H1 (cell line): ENCODE data around the gene ARHGEF16. TPM values are rescaled to one million over a fixed set of nuclear protein-coding genes. Genes with fewer than 3 reads are reported as not detected.

Experiments
- CTCF ChIA-PET: fragments of 300-600 bp; sonication (Branson Sonifier 250); formaldehyde crosslinking; loops from one replicate; lab custom pipeline; 2021; ENCODE audit not compliant: partially characterized antibody; lab: Charles Lee
- POLR2A ChIA-PET: fragments of 300-600 bp; sonication (Branson Sonifier 250); formaldehyde crosslinking; loops from one replicate; lab custom pipeline; 2021; ENCODE audit warnings: inconsistent platforms; ENCODE audit not compliant: partially characterized antibody; lab: Charles Lee
- DNase-seq, 2 experiments: peaks; one replicate each; pipeline versions ENCODE4 v3.0.0 to v3.0.0-alpha.2; 2010 to 2022; ENCODE audit warnings: low spot score in 2 of 2, low read depth in 1 of 2, mixed read lengths in 1 of 2
- FAIRE-seq: peaks from 2 replicates; lab custom pipeline; 2011; peaks lifted over from hg19 to GRCh38; lab: Jason Lieb, UNC
- H2AFZ ChIP-seq: 2 replicates; pipeline ENCODE4 v1.8.1; 2012; ENCODE audit warnings: low read length, inconsistent platforms
- H2AK5ac ChIP-seq: 2 replicates; pipeline ENCODE4 v1.6.1; 2013; ENCODE audit warnings: low read depth, low read length
- H2BK120ac ChIP-seq: replicated peaks from 2 replicates; pipeline ENCODE3; 2013; ENCODE audit warnings: low read depth, low read length, inconsistent platforms
- H2BK12ac ChIP-seq: 2 replicates; pipeline ENCODE4 v1.6.1; 2013; ENCODE audit warnings: low read depth, low read length
- H2BK15ac ChIP-seq: 2 replicates; pipeline ENCODE4 v1.6.1; 2013; ENCODE audit warnings: low read length
- H2BK20ac ChIP-seq: 2 replicates; pipeline ENCODE4 v1.6.1; 2013; ENCODE audit warnings: low read length
- H2BK5ac ChIP-seq: 2 replicates; pipeline ENCODE4 v1.6.1; 2013; ENCODE audit warnings: low read depth, low read length
- H3K14ac ChIP-seq: 2 replicates; pipeline ENCODE4 v1.6.1; 2013; ENCODE audit warnings: inconsistent platforms; ENCODE audit not compliant: insufficient read length
- H3K18ac ChIP-seq: 2 replicates; pipeline ENCODE4 v1.6.1; 2013; ENCODE audit warnings: low read length; ENCODE audit errors: extremely low read depth
- H3K23ac ChIP-seq: 2 replicates; pipeline ENCODE4 v1.6.1; 2013; ENCODE audit warnings: inconsistent platforms; ENCODE audit not compliant: insufficient read length
- H3K23me2 ChIP-seq: 2 replicates; pipeline ENCODE4 v1.6.1; 2013; ENCODE audit warnings: low read depth, low read length
- H3K27ac ChIP-seq: 2 replicates; pipeline ENCODE4 v1.6.1; 2011; ENCODE audit warnings: low read depth, low read length, inconsistent platforms
- H3K27me3 ChIP-seq, 4 experiments: replicated peaks in 1 of 4; 1 replicate in 1 of 4; 2 replicates in 3 of 4; pipeline versions ENCODE4 v1.6.1 to v1.8.1; 2011 to 2013; ENCODE audit warnings: low read length in 3 of 4, mild to moderate bottlenecking in 3 of 4, inconsistent platforms in 2 of 4, mixed read lengths in 2 of 4, moderate library complexity in 1 of 4; ENCODE audit not compliant: control insufficient read depth in 3 of 4, insufficient read depth in 3 of 4; ENCODE audit errors: extremely low read depth in 1 of 4
- H3K36me3 ChIP-seq, 4 experiments: 2 replicates each; pipeline versions ENCODE4 v1.6.1 to v1.8.1; 2011 to 2013; ENCODE audit warnings: mild to moderate bottlenecking in 4 of 4, low read length in 3 of 4, moderate library complexity in 2 of 4, control low read depth in 1 of 4, inconsistent platforms in 1 of 4; ENCODE audit not compliant: insufficient read depth in 4 of 4, control insufficient read depth in 2 of 4
- H3K4ac ChIP-seq: replicated peaks from 2 replicates; pipeline ENCODE3; 2013; ENCODE audit warnings: low read length, low read depth, mixed read lengths, inconsistent platforms; ENCODE audit not compliant: insufficient read length
- H3K4me1 ChIP-seq, 4 experiments: replicated peaks in 1 of 4; 1 replicate in 1 of 4; 2 replicates in 3 of 4; pipeline versions ENCODE4 v1.6.1 to v1.8.1; 2011 to 2013; ENCODE audit warnings: low read length in 3 of 4, inconsistent platforms in 2 of 4, mixed read lengths in 1 of 4; ENCODE audit not compliant: insufficient read depth in 4 of 4, control insufficient read depth in 3 of 4
- H3K4me2 ChIP-seq, 2 experiments: 2 replicates each; pipeline versions ENCODE4 v1.6.1 to v1.8.1; 2011 to 2013; ENCODE audit warnings: low read depth in 2 of 2, low read length in 2 of 2, control low read depth in 1 of 2, inconsistent platforms in 1 of 2, mild to moderate bottlenecking in 1 of 2; ENCODE audit not compliant: insufficient read depth in 1 of 2
- H3K4me3 ChIP-seq, 4 experiments: fragments of 200-600, 300-600 bp in 1 of 4; sonication (generic), shearing (Covaris generic), sonication (Bioruptor Twin) in 1 of 4; 2 replicates each; pipeline versions ENCODE4 v1.5.1 to v1.8.1; 2011 to 2016; ENCODE audit warnings: low read length in 4 of 4, low read depth in 3 of 4, control low read depth in 2 of 4, inconsistent platforms in 2 of 4, mild to moderate bottlenecking in 2 of 4, mixed read lengths in 1 of 4, moderate library complexity in 1 of 4; ENCODE audit not compliant: insufficient read depth in 2 of 4; ENCODE audit errors: extremely low read depth in 1 of 4
- H3K56ac ChIP-seq: replicated peaks from 2 replicates; pipeline ENCODE3; 2013; ENCODE audit warnings: low read depth, mild to moderate bottlenecking, mixed read lengths, low read length, inconsistent platforms; ENCODE audit not compliant: insufficient read length
- H3K79me1 ChIP-seq: 2 replicates; pipeline ENCODE4 v1.6.1; 2013; ENCODE audit warnings: low read depth, low read length, control low read depth
- H3K79me2 ChIP-seq, 2 experiments: 2 replicates each; pipeline versions ENCODE4 v1.6.1 to v1.8.1; 2012 to 2013; ENCODE audit warnings: low read length in 2 of 2, mild to moderate bottlenecking in 2 of 2, inconsistent platforms in 1 of 2; ENCODE audit not compliant: insufficient read depth in 2 of 2, control insufficient read depth in 1 of 2
- H3K9ac ChIP-seq, 4 experiments: replicated peaks in 1 of 4; 1 replicate in 1 of 4; 2 replicates in 3 of 4; pipeline versions ENCODE4 v1.6.1 to v1.8.1; 2011 to 2013; ENCODE audit warnings: low read depth in 3 of 4, low read length in 3 of 4, control low read depth in 2 of 4, mild to moderate bottlenecking in 2 of 4, moderate library complexity in 2 of 4, inconsistent platforms in 1 of 4; ENCODE audit errors: extremely low read depth in 1 of 4
- H3K9me3 ChIP-seq, 2 experiments: 2 replicates each; pipeline versions ENCODE4 v1.6.1 to v1.8.1; 2012 to 2013; ENCODE audit warnings: mild to moderate bottlenecking in 2 of 2, moderate library complexity in 2 of 2, control low read depth in 1 of 2, inconsistent platforms in 1 of 2, low read depth in 1 of 2, low read length in 1 of 2, mixed read lengths in 1 of 2; ENCODE audit not compliant: insufficient read depth in 2 of 2
- H4K20me1 ChIP-seq, 2 experiments: replicated peaks in 1 of 2; 2 replicates each; pipeline versions ENCODE3 to v1.8.1; 2011 to 2013; ENCODE audit warnings: inconsistent platforms in 2 of 2, low read length in 2 of 2, mild to moderate bottlenecking in 1 of 2; ENCODE audit not compliant: insufficient read depth in 2 of 2, control insufficient read depth in 1 of 2
- H4K5ac ChIP-seq: 2 replicates; pipeline ENCODE4 v1.6.1; 2013; ENCODE audit warnings: low read length, low read depth, mixed read lengths, inconsistent platforms; ENCODE audit not compliant: insufficient read length
- H4K8ac ChIP-seq: 2 replicates; pipeline ENCODE4 v1.8.0; 2013; ENCODE audit warnings: mild to moderate bottlenecking, moderate library complexity, low read length, inconsistent platforms; ENCODE audit not compliant: insufficient read depth; ENCODE audit errors: extremely low read depth
- H4K91ac ChIP-seq: replicated peaks from 2 replicates; pipeline ENCODE3; 2013; ENCODE audit warnings: low read length, mixed read lengths, inconsistent platforms; ENCODE audit not compliant: insufficient read length
- CBX8 ChIP-seq: fragments of 300-800, 300-1000 bp; sonication (generic); IDR thresholded peaks from 2 replicates; pipeline ENCODE4 v1.7.1; 2016; ENCODE audit warnings: low read depth, low read length, borderline replicate concordance
- CREB1 ChIP-seq: IDR thresholded peaks from 2 replicates; pipeline ENCODE4 v1.6.1; 2012; ENCODE audit warnings: inconsistent platforms
- HDAC2 ChIP-seq, 2 experiments: fragments of 300-600 bp in 1 of 2; sonication (generic) in 1 of 2; IDR thresholded peaks; 2 replicates each; pipeline ENCODE4 v1.6.1; 2011 to 2012; ENCODE audit warnings: low read depth in 2 of 2, low read length in 2 of 2, mild to moderate bottlenecking in 2 of 2, moderate library complexity in 2 of 2, borderline replicate concordance in 1 of 2, inconsistent platforms in 1 of 2
- HDAC6 ChIP-seq: IDR thresholded peaks from one replicate; pipeline ENCODE4 v1.7.1; 2012; ENCODE audit warnings: low read depth, mild to moderate bottlenecking, inconsistent platforms, low read length, moderate library complexity
- JUND ChIP-seq: IDR thresholded peaks from 2 replicates; pipeline ENCODE4 v1.6.1; 2011; ENCODE audit warnings: mild to moderate bottlenecking, improper control_type of control experiment, low read length
- NANOG ChIP-seq: IDR thresholded peaks from 2 replicates; pipeline ENCODE4 v1.6.1; 2011; ENCODE audit warnings: low read length, low read depth, mild to moderate bottlenecking, inconsistent platforms; ENCODE audit not compliant: insufficient read depth, poor library complexity, severe bottlenecking
- PHF8 ChIP-seq: fragments of 200-600 bp; sonication (generic); conservative IDR thresholded peaks from 2 replicates; pipeline ENCODE4 v1.7.1; 2012; ENCODE audit warnings: low read depth, mild to moderate bottlenecking, inconsistent platforms, low read length, moderate library complexity
- RBBP5 ChIP-seq: IDR thresholded peaks from 2 replicates; pipeline ENCODE4 v1.7.1; 2012; ENCODE audit warnings: low read depth, mild to moderate bottlenecking, inconsistent platforms, low read length, moderate library complexity, borderline replicate concordance
- RXRA ChIP-seq: IDR thresholded peaks from 2 replicates; pipeline ENCODE4 v1.6.1; 2011; ENCODE audit warnings: low read depth, mild to moderate bottlenecking, low read length, moderate library complexity; ENCODE audit not compliant: insufficient read depth
- TAF1 ChIP-seq: IDR thresholded peaks from 2 replicates; pipeline ENCODE4 v1.6.1; 2011; ENCODE audit warnings: mild to moderate bottlenecking, low read depth, low read length
- TBP ChIP-seq: IDR thresholded peaks from 2 replicates; pipeline ENCODE4 v1.6.1; 2011; ENCODE audit warnings: low read depth, low read length, improper control_type of control experiment
- TCF12 ChIP-seq: IDR thresholded peaks from 2 replicates; pipeline ENCODE4 v1.6.1; 2011; ENCODE audit warnings: low read depth, mild to moderate bottlenecking, low read length
- USF2 ChIP-seq: IDR thresholded peaks from 2 replicates; pipeline ENCODE4 v1.6.1; 2011; ENCODE audit warnings: low read length, improper control_type of control experiment
- WGBS, 2 experiments: shearing (Covaris generic) in 1 of 2; methylation state at CpG; one replicate each; pipeline versions ENCODE4 v1.1.6 to v1.1.7; 2013 to 2015; ENCODE audit warnings: low lambda C conversion rate in 2 of 2, mixed read lengths in 2 of 2, inconsistent platforms in 1 of 2, low coverage in 1 of 2, missing lambda C conversion rate in 1 of 2; ENCODE audit not compliant: insufficient replicate concordance in 2 of 2, insufficient coverage in 1 of 2, insufficient read length in 1 of 2; ENCODE audit errors: extremely low coverage in 1 of 2, missing lambda C conversion rate in 1 of 2; 5-methylcytosine and 5-hydroxymethylcytosine counted together
- polyA plus RNA-seq, 7 experiments: library from polyadenylated mRNA; depleted of rRNA in 3 of 7; stranded (reverse) in 5 of 7; unstranded in 2 of 7; fragments of >200 nt in 5 of 7; fragments of 200-250 nt in 2 of 7; gene quantifications; 1 replicate in 5 of 7; 2 replicates in 1 of 7; 4 replicates in 1 of 7; pipeline versions ENCODE4 v1.2.1 to v1.2.3, GENCODE V29; 2011 to 2013; ENCODE audit warnings: missing spikeins in 2 of 7, mixed read lengths in 2 of 7
- total RNA-seq: library from RNA; stranded (reverse); fragmentation: NEBNext Ultra II Directional; extraction: Animal tissue kit (Norgen Biotek cat#: 25700); gene quantifications from 2 replicates; pipeline ENCODE4 v1.2.1, GENCODE V29; 2021

The ARHGEF16 gene
- total and polyA plus RNA-seq, 2 of the 8 experiments (the other 6 are each of a cell fraction or from before 2014, with no cell fraction given): 18.3 to 20.7 TPM

DNA sequence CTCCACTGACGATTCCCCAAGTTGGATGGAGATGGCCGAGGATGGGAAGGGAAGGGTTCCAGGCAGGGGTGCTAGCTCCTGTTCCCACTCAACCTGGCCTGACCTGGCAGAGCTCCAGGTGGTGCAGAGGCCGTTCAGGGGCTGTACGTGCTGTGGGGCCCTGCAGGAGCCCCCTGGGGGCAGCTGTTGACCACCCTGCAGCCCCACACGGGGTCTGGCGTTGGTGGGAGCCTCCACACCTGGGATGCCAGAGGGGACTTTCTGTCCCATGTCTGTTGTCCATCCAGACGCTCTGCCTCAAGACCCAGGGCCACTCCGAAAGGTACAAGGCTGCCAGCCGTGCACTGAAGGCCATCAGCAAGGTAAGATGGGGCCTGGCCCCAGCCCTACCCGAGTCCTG, 20.0 kb downstream of the ARHGEF16 start:
- Histone ChIP-seq H3K4me3 (no peak overlapping the region), H3K9ac (no peak overlapping the region), H2AK5ac (no peak overlapping the region), H3K36me3 (peaks cover 0 to 17% (median 7%) of the 10 kb centered on the region in 4 experiments; a peak in 5 of 8 replicates), H3K4me1 (peaks cover 0 to 22% (median 16%) of the 10 kb centered on the region in 4 experiments; a peak in 6 of 7 replicates), H4K20me1 (peaks cover 2 to 13% of the 10 kb centered on the region in 2 experiments), H3K23ac (no peak overlapping the region), H2BK120ac (no peak overlapping the region), H3K56ac (no peak overlapping the region), H4K5ac (no peak overlapping the region), H2BK12ac (no peak overlapping the region), H3K9me3 (no peaks in the 10 kb centered on the region), H3K27me3 (no peaks in the 10 kb centered on the region), H3K27ac (no peak overlapping the region), H4K91ac (no peak overlapping the region), H3K79me1 (no peaks in the 10 kb centered on the region; the same call in 1 of the 2 replicates), H4K8ac (no peak overlapping the region), H2BK15ac (no peak overlapping the region), H3K79me2 (no peaks in the 10 kb centered on the region), H2BK20ac (no peak overlapping the region), H3K14ac (no peak overlapping the region), H3K23me2 (peaks cover 5% of the 10 kb centered on the region; the same call in 1 of the 2 replicates), H3K4ac (no peak overlapping the region), H3K18ac (no peak overlapping the region), H2BK5ac (no peak overlapping the region), H3K4me2 (no peak overlapping the region), H2AFZ (no peak overlapping the region)
- WGBS, 2 experiments: 69% methylated on average over 4 of the region's 10 CpGs; no CpG with 5 or more reads in 1 of the 2 experiments
- ChIA-PET CTCF (interaction anchor here (0.8 to 1.4 kb wide), 3 partner anchors 9 to 1057 kb away, joined by 3 to 5 read pairs (median 3); no protein-coding TSS in a partner anchor), POLR2A (interaction anchor here (3.7 kb wide), 1 partner anchor 20 kb away, joined by 26 read pairs; the partner anchor contains the start of gene ARHGEF16)
- FAIRE-seq (no peak), DNase-seq (no peak)
- no peak for TF ChIP-seq RBBP5
- no peak for TF ChIP-seq CBX8
- no peak for TF ChIP-seq PHF8
- TF ChIP-seq CREB1: no peak
- no peak for TF ChIP-seq TAF1
- no peak for TF ChIP-seq TCF12
- TF ChIP-seq NANOG: no peak
- TF ChIP-seq HDAC6: no peak
- TF ChIP-seq TBP: no peak
- no peak for TF ChIP-seq USF2
- TF ChIP-seq JUND: no peak
- TF ChIP-seq RXRA: no peak
- no peak for TF ChIP-seq HDAC2 (IDR thresholded peaks at IDR 0.05; ENCODE audit: borderline replicate concordance in 1 of 2, low read depth in 2 of 2, low read length in 2 of 2)
